A549 (cell line): ENCODE measurements around the gene MSI2.

Experiments used
- POLR2A ChIP-seq: IDR thresholded peaks from 2 replicates; pipeline ENCODE4 v1.6.1; 2012; ENCODE audit warnings: mild to moderate bottlenecking, low read length
- RAD21 ChIP-seq, 2 experiments: fragments of >200 bp in 1 of 2; sonication (Bioruptor Twin) in 1 of 2; formaldehyde crosslinking in 1 of 2; IDR thresholded peaks in 1 of 2; conservative IDR thresholded peaks in 1 of 2; 2 replicates in 1 of 2; 3 replicates in 1 of 2; pipeline ENCODE4 v1.6.1; 2012 to 2018; ENCODE audit warnings: inconsistent platforms in 1 of 2
- SREBF2 ChIP-seq: fragments of 450-650 bp; IDR thresholded peaks from 2 replicates; pipeline ENCODE4 v1.6.1; 2014; ENCODE audit warnings: mild to moderate bottlenecking, moderate library complexity
- TF ChIP-seq, protein P1 (sequence below): fragments of >200 bp; sonication (Bioruptor Twin); formaldehyde crosslinking; IDR thresholded peaks from 3 replicates; pipeline ENCODE4 v1.5.1; 2016

DNA sequence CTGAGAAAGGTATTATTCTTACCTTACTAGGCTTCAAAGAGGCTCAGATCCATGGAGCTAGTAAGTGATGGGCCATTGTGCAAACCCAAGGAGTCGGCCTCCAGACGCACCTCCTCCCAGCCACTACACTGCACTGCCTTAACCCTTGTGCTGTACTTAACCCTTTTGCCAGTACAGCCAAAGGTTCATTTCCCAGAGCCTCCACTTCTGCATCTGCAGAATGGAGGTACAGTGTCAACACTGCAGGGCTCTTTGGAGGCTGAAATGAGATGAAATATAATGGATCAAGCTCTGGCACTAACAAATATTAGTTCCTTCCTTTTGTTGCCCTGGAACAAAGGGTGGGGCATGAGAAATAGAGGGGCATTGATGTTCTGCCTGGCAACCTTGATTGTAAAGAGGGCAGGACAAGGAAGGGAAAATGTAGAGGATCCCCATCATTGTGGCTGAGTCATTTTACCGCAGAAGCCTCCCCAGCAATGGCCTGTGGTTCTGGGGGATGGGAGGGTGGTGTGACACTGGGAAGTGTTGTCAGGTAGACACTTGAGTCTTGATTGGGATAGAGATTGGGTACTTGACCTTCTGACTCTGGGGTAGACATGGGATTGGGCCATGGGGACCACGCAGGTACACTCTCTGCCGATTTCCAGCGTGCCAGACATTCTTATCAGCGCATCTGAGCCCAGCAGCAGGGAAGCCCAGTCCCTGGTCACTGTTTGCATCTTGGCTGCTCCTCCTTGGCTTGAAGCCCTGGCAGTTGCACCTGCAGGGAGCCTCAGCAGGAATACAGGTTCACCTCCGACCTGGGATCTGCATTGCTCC is 84.0 kb downstream of the MSI2 start:
- TF ChIP-seq, protein P1, sequence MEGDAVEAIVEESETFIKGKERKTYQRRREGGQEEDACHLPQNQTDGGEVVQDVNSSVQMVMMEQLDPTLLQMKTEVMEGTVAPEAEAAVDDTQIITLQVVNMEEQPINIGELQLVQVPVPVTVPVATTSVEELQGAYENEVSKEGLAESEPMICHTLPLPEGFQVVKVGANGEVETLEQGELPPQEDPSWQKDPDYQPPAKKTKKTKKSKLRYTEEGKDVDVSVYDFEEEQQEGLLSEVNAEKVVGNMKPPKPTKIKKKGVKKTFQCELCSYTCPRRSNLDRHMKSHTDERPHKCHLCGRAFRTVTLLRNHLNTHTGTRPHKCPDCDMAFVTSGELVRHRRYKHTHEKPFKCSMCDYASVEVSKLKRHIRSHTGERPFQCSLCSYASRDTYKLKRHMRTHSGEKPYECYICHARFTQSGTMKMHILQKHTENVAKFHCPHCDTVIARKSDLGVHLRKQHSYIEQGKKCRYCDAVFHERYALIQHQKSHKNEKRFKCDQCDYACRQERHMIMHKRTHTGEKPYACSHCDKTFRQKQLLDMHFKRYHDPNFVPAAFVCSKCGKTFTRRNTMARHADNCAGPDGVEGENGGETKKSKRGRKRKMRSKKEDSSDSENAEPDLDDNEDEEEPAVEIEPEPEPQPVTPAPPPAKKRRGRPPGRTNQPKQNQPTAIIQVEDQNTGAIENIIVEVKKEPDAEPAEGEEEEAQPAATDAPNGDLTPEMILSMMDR = no peak
- TF ChIP-seq SREBF2 (no peak), RAD21 (conservative IDR thresholded peaks at IDR 0.05 in 1 of 2, IDR thresholded peaks at IDR 0.05 in 1 of 2) (no peak), POLR2A (no peak)
